HG03575 (cell line): ENCODE measurements around the gene TPPP.

Experiments used
- ATAC-seq: cut with Tn5 transposase; IDR thresholded peaks from one replicate; pipeline ENCODE4 v1.9.1; 2021; ENCODE audit not compliant: unreplicated experiment, insufficient number of reproducible peaks, low FRiP score; ENCODE audit errors: extremely low read depth

TPPP gene

GRCh38 chr5:620152-620551, 73.0 kb downstream of the TPPP start:
- no peak for ATAC-seq

- no peak for ATAC-seq
These were observed 73.7 kb downstream of the TPPP start for GRCh38 chr5:619444-619843.

- ATAC-seq: no peak
These were observed 74.7 kb downstream of the TPPP start for GRCh38 chr5:618450-618849.

GRCh38 chr5:617896-618295, 75.3 kb downstream of the TPPP start:
- no peak for ATAC-seq

GRCh38 chr5:616484-617039, 76.6 kb downstream of the TPPP start:
- ATAC-seq: no peak

- no peak for ATAC-seq
These were observed 80.4 kb downstream of the TPPP start for GRCh38 chr5:612498-613424.

- no peak for ATAC-seq
These were observed 81.2 kb downstream of the TPPP start, which contains the start of gene CEP72 for GRCh38 chr5:611731-612486. CEP72 (plus strand) TSS chr5:612340; CDS start chr5:612362, 22 bp downstream.

- ATAC-seq: no peak
These were observed 82.1 kb downstream of the TPPP start for GRCh38 chr5:610744-611730.

GRCh38 chr5:610011-610743, 83.0 kb downstream of the TPPP start:
- ATAC-seq: no peak
